Breast epithelium (tissue), 4 donors: ENCODE measurements around the gene SLC28A2. TPM values are rescaled to one million over a fixed set of nuclear protein-coding genes. Genes with fewer than 3 reads are reported as not detected.

Experiments
- DNase-seq, 2 donors: peaks; one replicate each; pipeline ENCODE4 v3.0.0-alpha.2; 2019; ENCODE audit warnings: low spot score in 2 of 2
- H3K27ac ChIP-seq, 2 donors: fragments of 200-600 bp; sonication (generic) in 1 of 2; one replicate each; pipeline ENCODE4 v1.5.1; 2016 to 2019; ENCODE audit warnings: mild to moderate bottlenecking in 1 of 2
- H3K27me3 ChIP-seq, 2 donors: fragments of 200-600 bp; sonication (generic) in 1 of 2; one replicate each; pipeline versions ENCODE4 v1.5.1 to v1.6.0; 2017 to 2019; ENCODE audit warnings: control low read depth in 1 of 2, mild to moderate bottlenecking in 1 of 2
- H3K36me3 ChIP-seq: fragments of 200-600 bp; one replicate; pipeline ENCODE4 v1.5.1; 2019
- H3K4me1 ChIP-seq, 2 donors: fragments of 200-600 bp; sonication (generic); one replicate each; pipeline ENCODE4 v1.5.1; 2016 to 2019; ENCODE audit warnings: control low read depth in 1 of 2
- H3K4me3 ChIP-seq, 3 donors: fragments of 200-600 bp; sonication (generic); 1 replicate in 2 of 3; 2 replicates in 1 of 3; pipeline ENCODE4 v1.5.1; 2016 to 2019; ENCODE audit warnings: mild to moderate bottlenecking in 3 of 3, moderate library complexity in 2 of 3
- H3K9me3 ChIP-seq, 2 donors: fragments of 200-600 bp; sonication (generic) in 1 of 2; one replicate each; pipeline ENCODE4 v1.5.1; 2016 to 2019; ENCODE audit warnings: control low read depth in 1 of 2
- CTCF ChIP-seq, 3 donors: fragments of 450-650 bp; IDR thresholded peaks; one replicate each; pipeline ENCODE4 v1.5.1; 2016 to 2017; ENCODE audit warnings: antibody characterized with exemption in 3 of 3, mild to moderate bottlenecking in 3 of 3, moderate library complexity in 3 of 3
- POLR2A ChIP-seq: fragments of 450-650 bp; IDR thresholded peaks from one replicate; pipeline ENCODE4 v1.6.1; 2016; ENCODE audit warnings: antibody characterized with exemption, mild to moderate bottlenecking, moderate library complexity
- POLR2AphosphoS5 ChIP-seq, 3 donors: sonication (generic); formaldehyde crosslinking; IDR thresholded peaks; one replicate each; pipeline ENCODE4 v1.6.1; 2017; ENCODE audit warnings: antibody characterized with exemption in 3 of 3
- intact Hi-C: fragments of 100-400 bp; cut with DNase I; formaldehyde crosslinking; loops from one replicate; pipeline ENCODE4 v1.15.1; 2023; ENCODE audit warnings: low total_unique reads
- total RNA-seq, 3 donors: library from RNA; depleted of rRNA; stranded (reverse); fragments of >200 nt; gene quantifications; one replicate each; pipeline ENCODE4 v1.1.0, GENCODE V29; 2016

Gene SLC28A2
- total RNA-seq, 3 donors from 2014 or later = not detected

DNA sequence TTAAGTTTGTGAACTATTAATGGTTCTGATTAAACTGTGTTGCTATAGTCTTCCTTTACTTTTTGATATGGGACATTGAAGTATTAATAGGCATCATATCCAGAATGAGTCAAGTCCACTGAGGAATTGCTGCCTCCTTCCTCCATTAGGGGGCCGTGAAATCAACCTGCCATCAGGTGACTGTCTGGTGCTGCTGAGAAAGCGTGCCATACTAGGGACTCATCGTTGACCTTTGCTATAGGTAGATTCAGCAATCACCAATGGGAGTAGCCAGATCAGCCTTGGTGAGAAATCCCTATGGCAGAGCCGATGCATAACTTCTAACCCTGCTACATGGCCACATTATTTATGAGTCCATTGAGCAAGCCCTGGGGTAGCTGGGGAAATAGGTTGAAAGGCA lies 30.1 kb upstream of the SLC28A2 start:
- H3K4me1 ChIP-seq = no peaks in the 10 kb centered on the region
- H3K27ac ChIP-seq = no peak overlapping the region
- H3K36me3 ChIP-seq = no peaks in the 10 kb centered on the region
- no peak overlapping the region for H3K4me3 ChIP-seq
- peaks cover 0 to 11% of the 10 kb centered on the region in 2 donors for H3K27me3 ChIP-seq
- H3K9me3 ChIP-seq = no peaks in the 10 kb centered on the region
- TF ChIP-seq POLR2AphosphoS5 (IDR thresholded peaks at IDR 0.05) (no peak), CTCF (IDR thresholded peaks at IDR 0.05) (no peak), POLR2A (no peak)
- intact Hi-C loops = no loop called here
- no peak for DNase-seq

DNA sequence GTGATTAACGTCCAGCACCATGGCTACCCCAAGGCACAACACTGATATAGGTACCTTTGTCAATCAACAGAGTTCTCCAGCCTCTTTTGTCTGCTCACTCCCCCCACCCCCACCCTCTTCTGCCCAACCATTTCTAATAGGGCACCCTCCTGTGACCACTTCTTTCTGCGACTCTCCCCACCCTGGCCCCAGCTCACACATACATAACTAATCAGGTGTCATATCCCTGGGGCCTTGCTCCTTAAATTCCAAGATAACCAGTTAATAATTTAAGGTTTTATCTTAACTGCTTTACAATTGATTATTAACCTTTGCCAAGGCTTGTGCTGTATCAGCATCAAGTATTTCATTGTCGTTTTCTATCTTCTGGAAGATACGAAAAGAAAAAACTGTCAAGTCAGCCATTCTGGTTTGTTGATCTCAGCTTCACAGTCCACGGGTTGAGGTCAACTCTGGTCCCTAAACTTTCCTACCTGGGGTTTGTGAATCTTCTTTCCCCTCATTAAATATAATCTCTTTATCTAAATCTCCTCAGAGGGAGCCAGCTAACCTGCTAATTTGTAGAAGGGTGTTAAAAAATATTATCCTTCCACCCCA lies 27.3 kb upstream of the SLC28A2 start:
- no peak overlapping the region for H3K4me3 ChIP-seq
- TF ChIP-seq POLR2AphosphoS5 (IDR thresholded peaks at IDR 0.05) = no peak
- no peak for TF ChIP-seq POLR2A
- TF ChIP-seq CTCF (IDR thresholded peaks at IDR 0.05) = no peak
- H3K9me3 ChIP-seq = no peaks in the 10 kb centered on the region
- intact Hi-C loops = no loop called here
- no peaks in the 10 kb centered on the region for H3K4me1 ChIP-seq
- no peaks in the 10 kb centered on the region for H3K36me3 ChIP-seq
- DNase-seq = no peak
- no peak overlapping the region for H3K27ac ChIP-seq
- H3K27me3 ChIP-seq = peaks cover 0 to 11% of the 10 kb centered on the region in 2 donors

- Histone ChIP-seq H3K27ac (no peak overlapping the region), H3K36me3 (no peaks in the 10 kb centered on the region), H3K27me3 (peaks cover 0 to 11% of the 10 kb centered on the region in 2 donors), H3K9me3 (no peaks in the 10 kb centered on the region), H3K4me1 (no peaks in the 10 kb centered on the region), H3K4me3 (no peak overlapping the region)
- intact Hi-C loops = no loop called here
- TF ChIP-seq POLR2A (no peak), CTCF (IDR thresholded peaks at IDR 0.05) (no peak), POLR2AphosphoS5 (IDR thresholded peaks at IDR 0.05) (no peak)
- DNase-seq = no peak
Observed at GRCh38 chr15:45225506-45226273, 26.3 kb upstream of the SLC28A2 start.

DNA sequence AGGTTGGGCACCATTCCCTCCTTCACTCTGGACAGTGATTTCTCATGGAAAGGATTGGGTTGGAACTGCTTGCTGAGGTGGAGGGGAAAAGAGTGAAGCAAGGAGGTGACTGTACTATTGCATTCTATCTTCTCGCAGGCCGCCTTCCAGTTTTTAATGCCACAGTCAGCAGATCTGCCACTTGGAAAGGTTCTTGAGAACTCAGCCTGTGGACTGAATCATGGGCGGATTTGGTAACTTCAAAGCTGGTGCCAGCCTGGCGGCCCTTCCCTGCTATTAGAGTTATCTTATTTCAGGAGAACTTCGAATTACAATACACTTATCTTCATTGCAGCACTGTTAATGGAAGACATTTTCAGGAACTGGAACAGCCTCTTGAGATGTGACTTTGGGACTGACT lies 23.1 kb upstream of the SLC28A2 start:
- no peaks in the 10 kb centered on the region for H3K4me1 ChIP-seq
- H3K36me3 ChIP-seq = no peaks in the 10 kb centered on the region
- no peaks in the 10 kb centered on the region for H3K9me3 ChIP-seq
- H3K27me3 ChIP-seq = no peaks in the 10 kb centered on the region
- no peak for DNase-seq
- H3K27ac ChIP-seq = no peak overlapping the region
- no peak overlapping the region for H3K4me3 ChIP-seq
- intact Hi-C loops = no loop called here
- TF ChIP-seq POLR2A (no peak), POLR2AphosphoS5 (IDR thresholded peaks at IDR 0.05) (no peak), CTCF (IDR thresholded peaks at IDR 0.05) (no peak)

GRCh38 chr15:45230245-45230965 lies 21.6 kb upstream of the SLC28A2 start:
- TF ChIP-seq POLR2A = no peak
- TF ChIP-seq POLR2AphosphoS5 (IDR thresholded peaks at IDR 0.05) = no peak
- TF ChIP-seq CTCF (IDR thresholded peaks at IDR 0.05) = no peak
- H3K36me3 ChIP-seq = no peaks in the 10 kb centered on the region
- no peaks in the 10 kb centered on the region for H3K27me3 ChIP-seq
- H3K9me3 ChIP-seq = peaks cover 5 to 14% of the 10 kb centered on the region in 2 donors
- no peak overlapping the region for H3K4me3 ChIP-seq
- no peak overlapping the region for H3K27ac ChIP-seq
- H3K4me1 ChIP-seq = no peaks in the 10 kb centered on the region
- intact Hi-C loops = no loop called here
- DNase-seq = no peak
